IPS-15b (cell line): ENCODE data around the gene OR5T3.
"Not testable (repeated sequence)": the region's sequence is repeated elsewhere in the genome, so short reads cannot be mapped to it uniquely, and the experiment has no call there.

Experiments
- H3K27me3 ChIP-seq: one replicate; pipeline ENCODE4 v1.6.1; 2013; ENCODE audit warnings: low read length; ENCODE audit not compliant: control insufficient read depth, insufficient read depth
- H3K36me3 ChIP-seq: one replicate; pipeline ENCODE4 v1.6.1; 2013; ENCODE audit warnings: low read length; ENCODE audit not compliant: control insufficient read depth, insufficient read depth
- H3K4me1 ChIP-seq: one replicate; pipeline ENCODE4 v1.6.1; 2013; ENCODE audit warnings: mild to moderate bottlenecking, low read length; ENCODE audit not compliant: control insufficient read depth, insufficient read depth
- H3K4me3 ChIP-seq: one replicate; pipeline ENCODE4 v1.5.1; 2013; ENCODE audit warnings: low read depth, low read length
- H3K9ac ChIP-seq: one replicate; pipeline ENCODE4 v1.6.1; 2013; ENCODE audit warnings: low read depth, mild to moderate bottlenecking, low read length
- H3K9me3 ChIP-seq: one replicate; pipeline ENCODE4 v1.6.1; 2013; ENCODE audit warnings: mild to moderate bottlenecking, low read length; ENCODE audit not compliant: control insufficient read depth, insufficient read depth

Gene OR5T3

GRCh38 chr11:56251954-56252353 lies at the start of gene OR5T3:
OR5T3 (plus strand) TSS chr11:56252254; CDS start chr11:56252254, 0 bp downstream.
- no peak within 1 kb of the TSS for H3K4me3 ChIP-seq
- no peak within 1 kb of the TSS for H3K9ac ChIP-seq
- no peaks in the 10 kb centered on the region for H3K36me3 ChIP-seq
- H3K4me1 ChIP-seq: no peaks in the 10 kb centered on the region
- no peaks in the 10 kb centered on the region for H3K27me3 ChIP-seq
- H3K9me3 ChIP-seq: no peaks in the 10 kb centered on the region

GRCh38 chr11:56207790-56208189 lies 44.3 kb upstream of the OR5T3 start:
- Histone ChIP-seq H3K4me3 (no peak overlapping the region), H3K4me1 (no peaks in the 10 kb centered on the region), H3K36me3 (no peaks in the 10 kb centered on the region), H3K9me3 (no peaks in the 10 kb centered on the region), H3K9ac (no peak overlapping the region), H3K27me3 (no peaks in the 10 kb centered on the region)

GRCh38 chr11:56214537-56214936 lies 37.5 kb upstream of the OR5T3 start:
- no peaks in the 10 kb centered on the region for H3K36me3 ChIP-seq
- no peaks in the 10 kb centered on the region for H3K27me3 ChIP-seq
- H3K9ac ChIP-seq: no peak overlapping the region
- no peaks in the 10 kb centered on the region for H3K4me1 ChIP-seq
- H3K4me3 ChIP-seq: no peak overlapping the region
- no peaks in the 10 kb centered on the region for H3K9me3 ChIP-seq

GRCh38 chr11:56219735-56220134 lies 32.3 kb upstream of the OR5T3 start:
- not testable (repeated sequence) for H3K4me3 ChIP-seq, H3K36me3 ChIP-seq, H3K27me3 ChIP-seq, H3K4me1 ChIP-seq, H3K9ac ChIP-seq, H3K9me3 ChIP-seq

- Histone ChIP-seq H3K4me1 (no peaks in the 10 kb centered on the region), H3K27me3 (no peaks in the 10 kb centered on the region), H3K9me3 (no peaks in the 10 kb centered on the region), H3K4me3 (no peak within 1 kb of the TSS), H3K9ac (no peak within 1 kb of the TSS), H3K36me3 (no peaks in the 10 kb centered on the region)
Observed at GRCh38 chr11:56234155-56234554, 17.9 kb upstream of the OR5T3 start, which contains the start of gene OR5T2. OR5T2 (minus strand) TSS chr11:56234255; CDS start chr11:56233062, 1,193 bp downstream.

- Histone ChIP-seq H3K27me3 (no peaks in the 10 kb centered on the region), H3K9ac (no peak overlapping the region), H3K9me3 (no peaks in the 10 kb centered on the region), H3K4me1 (no peaks in the 10 kb centered on the region), H3K36me3 (no peaks in the 10 kb centered on the region), H3K4me3 (no peak overlapping the region)
Observed at GRCh38 chr11:56271092-56271491, 19.0 kb downstream of the OR5T3 start.

- no peaks in the 10 kb centered on the region for H3K27me3 ChIP-seq
- H3K4me1 ChIP-seq: no peaks in the 10 kb centered on the region
- no peaks in the 10 kb centered on the region for H3K9me3 ChIP-seq
- H3K36me3 ChIP-seq: no peaks in the 10 kb centered on the region
- H3K4me3 ChIP-seq: no peak within 1 kb of the TSS
- H3K9ac ChIP-seq: no peak within 1 kb of the TSS
Observed at GRCh38 chr11:56273854-56274253, 21.8 kb downstream of the OR5T3 start, which contains the start of gene OR5T1. OR5T1 (plus strand) TSS chr11:56274154; CDS start chr11:56275639, 1,485 bp downstream.

- no peaks in the 10 kb centered on the region for H3K36me3 ChIP-seq
- no peaks in the 10 kb centered on the region for H3K9me3 ChIP-seq
Observed at GRCh38 chr11:56292154-56292553, 40.1 kb downstream of the OR5T3 start, which contains the start of gene OR8H1. OR8H1 (minus strand) TSS chr11:56292254; CDS start chr11:56291062, 1,192 bp downstream.

GRCh38 chr11:56296898-56297297 lies 44.8 kb downstream of the OR5T3 start:
- H3K4me3 ChIP-seq: no peak overlapping the region
- no peak overlapping the region for H3K9ac ChIP-seq
- H3K9me3 ChIP-seq: no peaks in the 10 kb centered on the region
- no peaks in the 10 kb centered on the region for H3K4me1 ChIP-seq
- no peaks in the 10 kb centered on the region for H3K27me3 ChIP-seq
- H3K36me3 ChIP-seq: no peaks in the 10 kb centered on the region

More at GRCh38 chr11:56292154-56292553, 40.1 kb downstream of the OR5T3 start, which contains the start of gene OR8H1:
- H3K27me3 ChIP-seq: no peaks in the 10 kb centered on the region
- no peak within 1 kb of the TSS for H3K4me3 ChIP-seq
- peaks cover 5% of the 10 kb centered on the region for H3K4me1 ChIP-seq
- H3K9ac ChIP-seq: no peak within 1 kb of the TSS
